DOHH2 (cell line): ENCODE measurements around the gene RIPK1.

Source experiments
- H3F3A ChIP-seq: fragments of 200-600 bp; sonication (generic), shearing (Covaris generic); 2 replicates; pipeline ENCODE4 v1.6.0; 2016; ENCODE audit warnings: antibody characterized with exemption, mild to moderate bottlenecking; ENCODE audit not compliant: control insufficient read depth, insufficient read depth
- H3K27ac ChIP-seq: fragments of 200-600 bp; sonication (generic); 2 replicates; pipeline ENCODE4 v1.5.1; 2014; ENCODE audit warnings: low read depth, mild to moderate bottlenecking, low read length, moderate library complexity
- H3K27me3 ChIP-seq: fragments of 200-600 bp; sonication (generic); 2 replicates; pipeline ENCODE4 v1.6.1; 2014; ENCODE audit warnings: mild to moderate bottlenecking, low read length, mixed read lengths; ENCODE audit not compliant: control insufficient read depth
- H3K36me3 ChIP-seq: fragments of 200-600 bp; sonication (generic); 2 replicates; pipeline ENCODE4 v1.6.1; 2014; ENCODE audit warnings: mild to moderate bottlenecking, low read length, moderate library complexity, mixed read lengths; ENCODE audit not compliant: control insufficient read depth
- H3K4me1 ChIP-seq: fragments of 200-600 bp; sonication (generic); 2 replicates; pipeline ENCODE4 v1.6.1; 2014; ENCODE audit warnings: mild to moderate bottlenecking, low read length, mixed read lengths; ENCODE audit not compliant: control insufficient read depth
- H3K4me2 ChIP-seq: fragments of 200-600 bp; sonication (generic); 2 replicates; pipeline ENCODE4 v1.6.0; 2014; ENCODE audit warnings: mild to moderate bottlenecking, low read length, moderate library complexity
- H3K4me3 ChIP-seq: fragments of 200-600 bp; sonication (generic); 2 replicates; pipeline ENCODE4 v1.5.1; 2014; ENCODE audit warnings: mild to moderate bottlenecking, low read length, mixed read lengths
- H3K79me2 ChIP-seq: fragments of 200-600 bp; sonication (generic); 2 replicates; pipeline ENCODE4 v1.6.1; 2014; ENCODE audit warnings: mild to moderate bottlenecking, low read length, mixed read lengths; ENCODE audit not compliant: control insufficient read depth
- H3K9me2 ChIP-seq: fragments of 200-600 bp; sonication (generic); replicated peaks from 2 replicates; pipeline ENCODE4 v1.6.1; 2014; ENCODE audit warnings: mild to moderate bottlenecking, low read length, mixed read lengths; ENCODE audit not compliant: control insufficient read depth
- H3K9me3 ChIP-seq: fragments of 200-600 bp; sonication (generic); 2 replicates; pipeline ENCODE4 v1.6.1; 2014; ENCODE audit warnings: antibody characterized with exemption, low read length, mixed read lengths; ENCODE audit not compliant: control insufficient read depth, insufficient read depth
- H4K20me1 ChIP-seq: fragments of 200-600 bp; sonication (generic); 2 replicates; pipeline ENCODE4 v1.6.0; 2014; ENCODE audit warnings: low read depth, mild to moderate bottlenecking, antibody characterized with exemption, low read length, moderate library complexity; ENCODE audit not compliant: control insufficient read depth, insufficient read depth
- EZH2phosphoT487 ChIP-seq: fragments of 200-600 bp; sonication (generic); IDR thresholded peaks from 2 replicates; pipeline ENCODE4 v1.6.1; 2017; ENCODE audit warnings: borderline replicate concordance, mild to moderate bottlenecking, antibody characterized with exemption, low read length, moderate library complexity, mixed read lengths
- TF ChIP-seq, protein P1 (sequence below): fragments of 200-600 bp; sonication (generic); IDR thresholded peaks from one replicate; pipeline ENCODE4 v1.5.1; 2014; ENCODE audit warnings: antibody characterized with exemption, mild to moderate bottlenecking, low read depth, low read length; ENCODE audit not compliant: poor library complexity, severe bottlenecking

The RIPK1 gene

GRCh38 chr6:3036861-3037637 lies 31.2 kb upstream of the RIPK1 start:
- Histone ChIP-seq H3K27ac (no peak overlapping the region), H4K20me1 (no peaks in the 10 kb centered on the region), H3K27me3 (no peaks in the 10 kb centered on the region), H3K36me3 (no peaks in the 10 kb centered on the region), H3F3A (no peaks in the 10 kb centered on the region), H3K9me2 (no peaks in the 10 kb centered on the region), H3K9me3 (no peaks in the 10 kb centered on the region), H3K79me2 (no peaks in the 10 kb centered on the region), H3K4me3 (no peak overlapping the region), H3K4me2 (no peak overlapping the region), H3K4me1 (peaks cover 21% of the 10 kb centered on the region)
- TF ChIP-seq EZH2phosphoT487, result no peak
- TF ChIP-seq, protein P1, sequence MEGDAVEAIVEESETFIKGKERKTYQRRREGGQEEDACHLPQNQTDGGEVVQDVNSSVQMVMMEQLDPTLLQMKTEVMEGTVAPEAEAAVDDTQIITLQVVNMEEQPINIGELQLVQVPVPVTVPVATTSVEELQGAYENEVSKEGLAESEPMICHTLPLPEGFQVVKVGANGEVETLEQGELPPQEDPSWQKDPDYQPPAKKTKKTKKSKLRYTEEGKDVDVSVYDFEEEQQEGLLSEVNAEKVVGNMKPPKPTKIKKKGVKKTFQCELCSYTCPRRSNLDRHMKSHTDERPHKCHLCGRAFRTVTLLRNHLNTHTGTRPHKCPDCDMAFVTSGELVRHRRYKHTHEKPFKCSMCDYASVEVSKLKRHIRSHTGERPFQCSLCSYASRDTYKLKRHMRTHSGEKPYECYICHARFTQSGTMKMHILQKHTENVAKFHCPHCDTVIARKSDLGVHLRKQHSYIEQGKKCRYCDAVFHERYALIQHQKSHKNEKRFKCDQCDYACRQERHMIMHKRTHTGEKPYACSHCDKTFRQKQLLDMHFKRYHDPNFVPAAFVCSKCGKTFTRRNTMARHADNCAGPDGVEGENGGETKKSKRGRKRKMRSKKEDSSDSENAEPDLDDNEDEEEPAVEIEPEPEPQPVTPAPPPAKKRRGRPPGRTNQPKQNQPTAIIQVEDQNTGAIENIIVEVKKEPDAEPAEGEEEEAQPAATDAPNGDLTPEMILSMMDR, result no peak

GRCh38 chr6:3037638-3038365 lies 30.5 kb upstream of the RIPK1 start:
- no peaks in the 10 kb centered on the region for H3K9me2 ChIP-seq
- no peak overlapping the region for H3K27ac ChIP-seq
- no peak for TF ChIP-seq EZH2phosphoT487
- TF ChIP-seq, protein P1, result no peak

GRCh38 chr6:3039384-3039783 lies 28.9 kb upstream of the RIPK1 start:
- Histone ChIP-seq H3F3A (no peaks in the 10 kb centered on the region), H3K27ac (no peak overlapping the region)
- no peak for TF ChIP-seq EZH2phosphoT487
- TF ChIP-seq, protein P1, result no peak

More at GRCh38 chr6:3037638-3038365, 30.5 kb upstream of the RIPK1 start:
- Histone ChIP-seq H3K4me1 (peaks cover 16% of the 10 kb centered on the region), H3K4me2 (no peak overlapping the region), H3K36me3 (no peaks in the 10 kb centered on the region), H3K79me2 (no peaks in the 10 kb centered on the region), H3K9me3 (no peaks in the 10 kb centered on the region), H3K4me3 (no peak overlapping the region), H4K20me1 (no peaks in the 10 kb centered on the region), H3K27me3 (no peaks in the 10 kb centered on the region), H3F3A (no peaks in the 10 kb centered on the region)

More at GRCh38 chr6:3039384-3039783, 28.9 kb upstream of the RIPK1 start:
- Histone ChIP-seq H3K4me3 (no peak overlapping the region), H3K9me2 (no peaks in the 10 kb centered on the region), H3K4me2 (no peak overlapping the region), H3K9me3 (no peaks in the 10 kb centered on the region), H4K20me1 (no peaks in the 10 kb centered on the region), H3K36me3 (no peaks in the 10 kb centered on the region), H3K4me1 (peaks cover 16% of the 10 kb centered on the region), H3K79me2 (no peaks in the 10 kb centered on the region), H3K27me3 (no peaks in the 10 kb centered on the region)
